Smooth muscle cell (in vitro differentiated cells): Measurements from ENCODE around the gene PTPRU. TPM values are rescaled to one million over a fixed set of nuclear protein-coding genes. Genes with fewer than 3 reads are reported as not detected.

Experiments used
- DNase-seq: peaks from one replicate; lab custom pipeline; 2025; ENCODE audit not compliant: unreplicated experiment; lab: John Stamatoyannopoulos, UW
- H2AFZ ChIP-seq: fragments of 200-600 bp; sonication (generic); 2 replicates; pipeline ENCODE4 v1.6.0; 2016; ENCODE audit warnings: antibody characterized with exemption, low read depth, mild to moderate bottlenecking
- H3F3A ChIP-seq: fragments of 200-600 bp; sonication (generic); 2 replicates; pipeline ENCODE4 v1.6.0; 2017; ENCODE audit warnings: antibody characterized with exemption, low read depth
- H3K27ac ChIP-seq: fragments of 200-600 bp; sonication (generic); 2 replicates; pipeline ENCODE4 v1.5.1; 2016; ENCODE audit warnings: low read depth, mild to moderate bottlenecking
- H3K27me3 ChIP-seq: fragments of 200-600 bp; sonication (generic); 2 replicates; pipeline ENCODE4 v1.6.1; 2016; ENCODE audit warnings: low read depth, mild to moderate bottlenecking
- H3K36me3 ChIP-seq: fragments of 200-600 bp; sonication (generic); 2 replicates; pipeline ENCODE4 v1.5.1; 2016; ENCODE audit warnings: low read depth
- H3K4me1 ChIP-seq: fragments of 200-600 bp; sonication (generic); 2 replicates; pipeline ENCODE4 v1.5.1; 2016; ENCODE audit warnings: low read depth
- H3K4me2 ChIP-seq: fragments of 200-600 bp; sonication (generic); 2 replicates; pipeline ENCODE4 v1.6.0; 2016; ENCODE audit warnings: mild to moderate bottlenecking
- H3K4me3 ChIP-seq: fragments of 200-600 bp; sonication (generic); 2 replicates; pipeline ENCODE4 v1.5.1; 2016; ENCODE audit warnings: mild to moderate bottlenecking
- H3K79me2 ChIP-seq: fragments of 200-600 bp; sonication (generic); 2 replicates; pipeline ENCODE4 v1.6.0; 2016; ENCODE audit warnings: low read depth, mild to moderate bottlenecking
- H3K9ac ChIP-seq: fragments of 200-600 bp; sonication (generic); 2 replicates; pipeline ENCODE4 v1.6.0; 2016; ENCODE audit warnings: low read depth
- H3K9me3 ChIP-seq: fragments of 200-600 bp; sonication (generic); replicated peaks from 2 replicates; pipeline ENCODE4 v1.5.1; 2016; ENCODE audit warnings: low read depth
- H4K20me1 ChIP-seq: fragments of 200-600 bp; sonication (generic); 2 replicates; pipeline ENCODE4 v1.6.0; 2016; ENCODE audit warnings: low read depth
- CTCF ChIP-seq: fragments of 200-600 bp; sonication (generic); IDR thresholded peaks from 2 replicates; pipeline ENCODE4 v1.5.1; 2017; ENCODE audit warnings: borderline replicate concordance, mild to moderate bottlenecking, antibody characterized with exemption; ENCODE audit not compliant: insufficient read depth, poor library complexity, severe bottlenecking
- WGBS: methylation state at CpG from one replicate; pipeline ENCODE4 v1.1.7; 2016; ENCODE audit warnings: low lambda C conversion rate; 5-methylcytosine and 5-hydroxymethylcytosine counted together
- polyA plus RNA-seq: library from polyadenylated mRNA; unstranded; fragments of >200 nt; fragmentation: Nextera tagmentation; extraction: Ambion mirVana; gene quantifications from 2 replicates; pipeline ENCODE4 v1.2.1, GENCODE V29; 2016
- total RNA-seq: library from RNA; depleted of rRNA; stranded (reverse); fragments of >200 nt; gene quantifications from 2 replicates; pipeline ENCODE4 v1.2.3, GENCODE V29; 2014

Gene PTPRU
- total and polyA plus RNA-seq, 2 experiments from 2014 or later: 41.1 to 67.8 TPM

DNA sequence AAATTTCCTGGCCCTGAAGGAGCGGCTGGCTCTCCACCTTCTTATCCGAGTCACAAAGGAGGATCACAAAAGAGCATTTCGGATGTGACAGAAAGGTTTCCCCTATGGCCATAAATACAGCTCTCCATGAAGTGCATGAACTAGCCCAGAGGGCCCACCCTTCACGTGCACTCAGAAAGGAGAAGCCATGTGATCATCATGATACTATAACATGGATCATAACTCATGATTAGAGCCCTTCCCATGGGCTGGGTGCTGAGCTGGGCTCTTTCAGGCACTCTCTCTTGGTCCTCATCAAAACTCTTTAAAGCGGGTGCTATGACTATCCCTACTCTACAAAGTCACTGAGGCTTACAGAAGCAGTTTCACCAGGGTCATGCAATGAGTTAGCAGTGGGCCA, 135.0 kb downstream of the PTPRU start:
- Histone ChIP-seq H3K9me3 (no peaks in the 10 kb centered on the region), H3K36me3 (no peaks in the 10 kb centered on the region), H3K4me1 (no peaks in the 10 kb centered on the region), H2AFZ (no peak overlapping the region), H3K79me2 (no peaks in the 10 kb centered on the region), H3K27me3 (peaks cover 36% of the 10 kb centered on the region), H3K9ac (no peak overlapping the region), H3F3A (no peaks in the 10 kb centered on the region), H3K27ac (no peak overlapping the region), H3K4me2 (no peak overlapping the region), H4K20me1 (no peaks in the 10 kb centered on the region), H3K4me3 (no peak overlapping the region)
- TF ChIP-seq CTCF: no peak
- no peak for DNase-seq
- WGBS: 82% methylated on average over 5 of the region's 5 CpGs

DNA sequence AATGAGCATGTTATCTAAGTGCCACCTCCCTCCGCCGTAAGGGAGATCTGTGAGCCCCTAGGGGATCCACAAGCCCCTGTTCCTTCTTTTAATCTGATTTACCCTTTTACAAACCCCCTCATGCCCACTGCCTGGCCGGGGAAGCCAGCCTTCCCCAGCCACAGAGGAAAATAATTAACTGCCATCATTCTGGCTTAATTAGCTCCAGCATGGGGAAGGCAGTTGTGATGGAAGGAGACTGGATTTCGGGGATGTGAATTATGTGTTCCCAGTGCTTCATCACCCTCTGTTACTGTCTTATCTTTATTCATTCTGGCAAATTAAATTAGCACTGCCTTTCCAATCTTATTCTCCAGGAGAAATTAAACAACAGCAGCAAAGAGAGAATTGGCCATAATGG, 135.8 kb downstream of the PTPRU start:
- Histone ChIP-seq H4K20me1 (no peaks in the 10 kb centered on the region), H3K79me2 (no peaks in the 10 kb centered on the region), H3K27ac (no peak overlapping the region), H3F3A (no peaks in the 10 kb centered on the region), H3K36me3 (no peaks in the 10 kb centered on the region), H3K4me3 (no peak overlapping the region), H3K4me1 (no peaks in the 10 kb centered on the region), H3K4me2 (no peak overlapping the region), H3K9me3 (no peaks in the 10 kb centered on the region), H3K27me3 (peaks cover 36% of the 10 kb centered on the region), H3K9ac (no peak overlapping the region), H2AFZ (no peak overlapping the region)
- WGBS: 61% methylated on average over 4 of the region's 4 CpGs
- no peak for TF ChIP-seq CTCF
- no peak for DNase-seq

Other genes starting within 250 kb of the PTPRU start
- gene TMEM200B, start 112.6 kb upstream of the PTPRU start, total RNA-seq: 20.5 and 23.8 TPM in 2 replicates
- gene TMEM200B, start 112.6 kb upstream of the PTPRU start, polyA plus RNA-seq: 32.3 and 33.2 TPM in 2 replicates
- 50.1 and 53.9 TPM in 2 replicates for gene SRSF4, start 54.6 kb upstream of the PTPRU start, total RNA-seq
- gene SRSF4, start 54.6 kb upstream of the PTPRU start, polyA plus RNA-seq: 92.5 and 98.7 TPM in 2 replicates
- gene MECR, start 5.6 kb upstream of the PTPRU start, total RNA-seq: 11.6 and 17.7 TPM in 2 replicates
- 39.8 and 43.8 TPM in 2 replicates for gene MECR, start 5.6 kb upstream of the PTPRU start, polyA plus RNA-seq